Measurements from ENCODE around the gene ACBD3. TPM values are rescaled to one million over a fixed set of nuclear protein-coding genes. Genes with fewer than 3 reads are reported as not detected.

Gene ACBD3
- total and polyA plus RNA-seq, 4 donors: 13.5 to 51.9 (median 30.5) TPM

DNA sequence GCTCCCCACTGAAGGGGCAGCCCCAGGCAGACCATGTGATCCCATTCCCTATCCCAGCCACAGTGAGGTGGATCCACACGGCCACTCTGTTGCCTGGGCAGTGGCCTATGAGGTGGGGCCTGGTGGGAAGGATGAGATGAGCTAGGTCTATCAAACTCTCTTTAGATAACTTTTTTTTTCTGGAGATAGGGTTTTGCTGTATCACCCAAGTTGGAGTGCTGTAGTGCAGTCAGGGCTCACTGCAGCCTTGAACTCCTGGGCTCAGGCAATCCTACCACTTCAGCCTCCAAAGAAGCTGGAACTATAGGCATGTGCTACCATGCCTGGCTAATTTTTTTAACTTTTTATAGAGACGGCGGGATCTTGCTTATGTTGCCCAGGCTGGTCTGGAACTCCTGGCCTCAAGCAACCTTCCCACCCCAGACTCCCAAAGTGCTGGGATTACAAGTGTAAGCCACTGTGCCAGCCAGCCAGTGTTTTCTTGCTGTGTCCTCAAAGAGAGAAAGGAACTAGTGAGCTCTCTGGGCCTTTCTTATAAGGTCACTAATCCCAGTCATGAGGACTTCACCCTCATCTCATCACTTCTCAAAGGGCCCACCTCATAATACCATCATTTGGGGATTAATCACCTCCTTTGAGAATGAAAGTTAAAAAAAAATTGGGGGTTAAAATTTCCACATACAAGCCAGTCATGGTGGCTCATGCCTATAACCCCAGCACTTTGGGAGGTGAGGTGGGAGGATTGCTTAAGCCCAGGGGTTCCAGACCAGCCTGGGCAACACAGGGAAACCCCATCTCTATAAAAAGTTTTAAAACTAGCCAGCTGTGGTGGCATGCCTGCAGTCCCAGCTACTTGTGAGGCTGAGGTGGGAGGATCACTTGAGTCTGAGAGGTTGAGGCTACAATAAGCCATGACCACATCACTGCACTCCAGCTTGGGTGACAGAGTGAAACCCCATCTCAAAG is 87.4 kb downstream of the ACBD3 start:
- H3K27ac ChIP-seq (ENCODE audit: low read depth in 1 of 2, low read length in 1 of 2): no peak overlapping the region
- no peaks in the 10 kb centered on the region for H3K36me3 ChIP-seq (ENCODE audit: control insufficient read depth in 4 of 4, insufficient read depth in 4 of 4, low read length in 4 of 4)
- 95 to 96% methylated on average over 3 of the region's 3 CpGs for WGBS, 2 donors
- ATAC-seq (ENCODE audit: insufficient read depth, low FRiP score) (no peak), DNase-seq (no peak)
- peaks cover 0 to 26% (median 11%) of the 10 kb centered on the region in 3 donors for H3K27me3 ChIP-seq (ENCODE audit: control insufficient read depth in 3 of 3, insufficient read depth in 3 of 3, low read length in 2 of 3)
- no peak overlapping the region for H3K9ac ChIP-seq (ENCODE audit: insufficient read depth in 1 of 2, low read length in 2 of 2)
- no peak for TF ChIP-seq CTCF (IDR thresholded peaks at IDR 0.05; ENCODE audit: control extremely low read depth, extremely low read depth)
- H3K9me3 ChIP-seq (ENCODE audit: control insufficient read depth in 4 of 4, insufficient read depth in 3 of 4, low read length in 3 of 4): no peaks in the 10 kb centered on the region
- H3K4me3 ChIP-seq: no peak overlapping the region
- peaks cover 0 to 10% (median 0%) of the 10 kb centered on the region in 5 donors for H3K4me1 ChIP-seq (ENCODE audit: control insufficient read depth in 5 of 5, insufficient read depth in 5 of 5, low read length in 5 of 5)

- DNase-seq: no peak
- Histone ChIP-seq H3K4me1 (ENCODE audit: control insufficient read depth in 5 of 5, insufficient read depth in 5 of 5, low read length in 5 of 5) (peaks cover 0 to 13% (median 0%) of the 10 kb centered on the region in 5 donors), H3K36me3 (ENCODE audit: control insufficient read depth in 4 of 4, insufficient read depth in 4 of 4, low read length in 4 of 4) (no peaks in the 10 kb centered on the region), H3K27me3 (ENCODE audit: control insufficient read depth in 3 of 3, insufficient read depth in 3 of 3, low read length in 2 of 3) (peaks cover 0 to 26% (median 11%) of the 10 kb centered on the region in 3 donors), H3K9ac (ENCODE audit: insufficient read depth in 1 of 2, low read length in 2 of 2) (no peak overlapping the region), H3K4me3 (no peak overlapping the region), H3K27ac (ENCODE audit: low read depth in 1 of 2, low read length in 1 of 2) (no peak overlapping the region), H3K9me3 (ENCODE audit: control insufficient read depth in 4 of 4, insufficient read depth in 3 of 4, low read length in 3 of 4) (no peaks in the 10 kb centered on the region)
- TF ChIP-seq CTCF (IDR thresholded peaks at IDR 0.05; ENCODE audit: control extremely low read depth, extremely low read depth): no peak
- no peak for ATAC-seq (ENCODE audit: insufficient read depth, low FRiP score)
- WGBS, 2 donors: 69 to 80% methylated on average over 5 of the region's 5 CpGs
Measured at GRCh38 chr1:226097866-226098625, 88.5 kb downstream of the ACBD3 start.

GRCh38 chr1:226095286-226095685 is 91.3 kb downstream of the ACBD3 start:
- H3K4me1 ChIP-seq (ENCODE audit: control insufficient read depth in 5 of 5, insufficient read depth in 5 of 5, low read length in 5 of 5): peaks cover 0 to 6% (median 0%) of the 10 kb centered on the region in 5 donors
- 88 to 90% methylated on average over 2 of the region's 2 CpGs for WGBS, 2 donors
- TF ChIP-seq CTCF (IDR thresholded peaks at IDR 0.05; ENCODE audit: control extremely low read depth, extremely low read depth): no peak

More at GRCh38 chr1:226095286-226095685, 91.3 kb downstream of the ACBD3 start:
- H3K36me3 ChIP-seq (ENCODE audit: control insufficient read depth in 4 of 4, insufficient read depth in 4 of 4, low read length in 4 of 4): no peaks in the 10 kb centered on the region
- H3K27me3 ChIP-seq (ENCODE audit: control insufficient read depth in 3 of 3, insufficient read depth in 3 of 3, low read length in 2 of 3): peaks cover 0 to 17% (median 4%) of the 10 kb centered on the region in 3 donors
- H3K4me3 ChIP-seq: no peak overlapping the region
- DNase-seq (no peak), ATAC-seq (ENCODE audit: insufficient read depth, low FRiP score) (no peak)
- no peak overlapping the region for H3K27ac ChIP-seq (ENCODE audit: low read depth in 1 of 2, low read length in 1 of 2)
- no peaks in the 10 kb centered on the region for H3K9me3 ChIP-seq (ENCODE audit: control insufficient read depth in 4 of 4, insufficient read depth in 3 of 4, low read length in 3 of 4)
- no peak overlapping the region for H3K9ac ChIP-seq (ENCODE audit: insufficient read depth in 1 of 2, low read length in 2 of 2)

Small RNA genes lying within 50 kb of the gene (small RNA-seq; reads per million reads assigned to genes)
- gene AL512343.1 (ENCODE audit: low replicate concordance): not detected

Other genes with a start within 250 kb of the ACBD3 start
- under 1 TPM; 0.48 to 0.52 TPM for gene LEFTY2, start 245.5 kb downstream of the ACBD3 start, total RNA-seq
- gene LEFTY2, start 245.5 kb downstream of the ACBD3 start, polyA plus RNA-seq: under 1 TPM; 0.11 to 0.22 TPM
- gene SDE2, start 187.4 kb downstream of the ACBD3 start, total RNA-seq: 10 to 100 TPM; 17.1 to 35.5 TPM
- gene SDE2, start 187.4 kb downstream of the ACBD3 start, polyA plus RNA-seq: 10 to 100 TPM in 1 of 2 donors, 1 to 10 TPM in 1; 6.7 to 13.4 TPM
- 100 to 1,000 TPM; 404 to 551 TPM for gene H3-3A, start 124.0 kb downstream of the ACBD3 start, total RNA-seq
- gene H3-3A, start 124.0 kb downstream of the ACBD3 start, polyA plus RNA-seq: 1,000 to 10,000 TPM in 1 of 2 donors, 100 to 1,000 TPM in 1; 758 to 1,014 TPM
- under 1 TPM in 1 of 2 donors, not detected in 1; 0.49 TPM for gene MIXL1, start 36.9 kb upstream of the ACBD3 start, total RNA-seq
- under 1 TPM in 1 of 2 donors, not detected in 1; 0.03 TPM for gene MIXL1, start 36.9 kb upstream of the ACBD3 start, polyA plus RNA-seq
- 1 to 10 TPM; 2.6 to 9.7 TPM for gene LIN9, start 122.4 kb upstream of the ACBD3 start, total RNA-seq
- gene LIN9, start 122.4 kb upstream of the ACBD3 start, polyA plus RNA-seq: 1 to 10 TPM; 1.4 to 2.3 TPM
- gene PARP1, start 221.4 kb upstream of the ACBD3 start, total RNA-seq: 10 to 100 TPM; 55.1 to 76.4 TPM
- 10 to 100 TPM; 17.2 to 47.0 TPM for gene PARP1, start 221.4 kb upstream of the ACBD3 start, polyA plus RNA-seq

All from lung (tissue), 13 donors.